H1 (cell line): Measurements from ENCODE around the gene ACSF2. TPM values are rescaled to one million over a fixed set of nuclear protein-coding genes. Genes with fewer than 3 reads are reported as not detected.

Experiments used
- CBX5 ChIP-seq: fragments of 300-800, 300-1000 bp; sonication (generic); IDR thresholded peaks from 2 replicates; pipeline ENCODE4 v1.7.1; 2016; ENCODE audit warnings: antibody characterized with exemption, low read length, low read depth
- SIX5 ChIP-seq: IDR thresholded peaks from 2 replicates; pipeline ENCODE4 v1.6.1; 2011; ENCODE audit warnings: mild to moderate bottlenecking, low read depth, low read length
- polyA plus RNA-seq, 7 experiments: library from polyadenylated mRNA; depleted of rRNA in 3 of 7; stranded (reverse) in 5 of 7; unstranded in 2 of 7; fragments of >200 nt in 5 of 7; fragments of 200-250 nt in 2 of 7; gene quantifications; 1 replicate in 5 of 7; 2 replicates in 1 of 7; 4 replicates in 1 of 7; pipeline versions ENCODE4 v1.2.1 to v1.2.3, GENCODE V29; 2011 to 2013; ENCODE audit warnings: missing spikeins in 2 of 7, mixed read lengths in 2 of 7
- total RNA-seq: library from RNA; stranded (reverse); fragmentation: NEBNext Ultra II Directional; extraction: Animal tissue kit (Norgen Biotek cat#: 25700); gene quantifications from 2 replicates; pipeline ENCODE4 v1.2.1, GENCODE V29; 2021

The ACSF2 gene
- total and polyA plus RNA-seq, 2 of the 8 experiments (the other 6 are each of a cell fraction or from before 2014, with no cell fraction given), result 14.5 to 16.3 TPM

DNA sequence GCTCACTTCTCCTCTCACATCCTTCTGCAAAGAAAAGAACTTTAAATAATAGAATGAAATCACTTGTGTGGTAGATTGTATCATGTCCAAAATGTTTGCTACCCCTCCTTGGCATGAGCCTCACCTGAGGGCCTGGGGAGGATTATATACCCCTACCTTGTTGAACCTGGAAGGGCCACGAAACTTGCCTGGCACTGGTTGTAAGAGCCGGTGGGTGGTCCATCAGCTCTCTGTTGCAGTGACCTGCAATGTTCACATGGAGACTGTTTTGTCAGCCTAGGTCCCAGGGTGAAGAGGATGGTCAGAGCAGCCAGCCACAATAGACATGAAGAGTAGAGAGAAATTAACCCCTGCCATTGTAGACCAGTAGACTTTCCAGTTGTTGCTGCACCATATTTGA lies 62.9 kb downstream of the ACSF2 start (continued):
- TF ChIP-seq CBX5 (no peak), SIX5 (no peak)
